Liver (tissue), 9 donors: ENCODE results near the gene SHC1. TPM values are rescaled to one million over a fixed set of nuclear protein-coding genes. Genes with fewer than 3 reads are reported as not detected.

Experiments used
- DNase-seq: peaks from one replicate; pipeline ENCODE4 v3.0.0-alpha.2; 2017; ENCODE audit warnings: low spot score
- H3K27ac ChIP-seq, 2 donors: one replicate each; pipeline ENCODE4 v1.7.0; 2013; ENCODE audit warnings: inconsistent platforms in 2 of 2, low read length in 2 of 2, control low read depth in 1 of 2, low read depth in 1 of 2, mild to moderate bottlenecking in 1 of 2
- H3K27me3 ChIP-seq, 4 donors: one replicate each; pipeline versions ENCODE4 v1.6.1 to v1.7.0; 2013; ENCODE audit warnings: low read length in 3 of 4, inconsistent platforms in 1 of 4, mild to moderate bottlenecking in 1 of 4, moderate library complexity in 1 of 4; ENCODE audit not compliant: control insufficient read depth in 4 of 4, insufficient read depth in 4 of 4
- H3K36me3 ChIP-seq, 4 donors: one replicate each; pipeline versions ENCODE4 v1.6.1 to v1.7.0; 2013; ENCODE audit warnings: low read length in 3 of 4, mild to moderate bottlenecking in 3 of 4, low read depth in 1 of 4, moderate library complexity in 1 of 4; ENCODE audit not compliant: control insufficient read depth in 4 of 4, insufficient read depth in 3 of 4
- H3K4me1 ChIP-seq, 4 donors: one replicate each; pipeline versions ENCODE4 v1.6.1 to v1.7.0; 2013; ENCODE audit warnings: low read length in 3 of 4, mild to moderate bottlenecking in 3 of 4, moderate library complexity in 1 of 4; ENCODE audit not compliant: control insufficient read depth in 4 of 4, insufficient read depth in 4 of 4
- H3K4me3 ChIP-seq, 3 donors: one replicate each; pipeline versions ENCODE4 v1.6.1 to v1.7.0; 2013; ENCODE audit warnings: low read length in 3 of 3, control low read depth in 1 of 3, low read depth in 1 of 3, mild to moderate bottlenecking in 1 of 3
- H3K9ac ChIP-seq, 2 donors: one replicate each; pipeline ENCODE4 v1.7.0; 2013; ENCODE audit warnings: low read length in 2 of 2, mild to moderate bottlenecking in 2 of 2, moderate library complexity in 2 of 2, control low read depth in 1 of 2, low read depth in 1 of 2
- H3K9me3 ChIP-seq, 4 donors: one replicate each; pipeline versions ENCODE4 v1.6.1 to v1.7.0; 2013; ENCODE audit warnings: low read length in 3 of 4; ENCODE audit not compliant: control insufficient read depth in 4 of 4
- EGR1 ChIP-seq, 2 donors: IDR thresholded peaks; 2 replicates each; pipeline ENCODE4 v1.6.1; 2016 to 2018; ENCODE audit warnings: antibody characterized with exemption in 2 of 2, low read depth in 2 of 2
- FOXA1 ChIP-seq: IDR thresholded peaks from 2 replicates; pipeline ENCODE4 v1.6.1; 2016; ENCODE audit warnings: antibody characterized with exemption
- FOXA2 ChIP-seq: IDR thresholded peaks from 2 replicates; pipeline ENCODE4 v1.6.1; 2016; ENCODE audit warnings: antibody characterized with exemption
- GABPA ChIP-seq, 2 donors: IDR thresholded peaks in 1 of 2; conservative IDR thresholded peaks in 1 of 2; 2 replicates each; pipeline ENCODE4 v1.6.1; 2016; ENCODE audit warnings: antibody characterized with exemption in 2 of 2, mild to moderate bottlenecking in 1 of 2, moderate library complexity in 1 of 2
- HNF4A ChIP-seq, 2 donors: conservative IDR thresholded peaks; 2 replicates each; pipeline ENCODE4 v1.6.1; 2016; ENCODE audit warnings: antibody characterized with exemption in 2 of 2, mild to moderate bottlenecking in 2 of 2
- HNF4G ChIP-seq: IDR thresholded peaks from 2 replicates; pipeline ENCODE4 v1.6.1; 2016; ENCODE audit warnings: antibody characterized with exemption
- JUND ChIP-seq, 2 donors: IDR thresholded peaks; 2 replicates each; pipeline ENCODE4 v1.6.1; 2016; ENCODE audit warnings: antibody characterized with exemption in 2 of 2
- NR2F2 ChIP-seq: IDR thresholded peaks from 2 replicates; pipeline ENCODE4 v1.6.1; 2016; ENCODE audit warnings: antibody characterized with exemption
- RAD21 ChIP-seq, 2 donors: IDR thresholded peaks; 2 replicates each; pipeline ENCODE4 v1.6.1; 2016; ENCODE audit warnings: antibody characterized with exemption in 2 of 2, mild to moderate bottlenecking in 2 of 2
- REST ChIP-seq: IDR thresholded peaks from 2 replicates; pipeline ENCODE4 v1.6.1; 2016; ENCODE audit warnings: antibody characterized with exemption, mild to moderate bottlenecking
- RXRA ChIP-seq, 2 donors: IDR thresholded peaks; 2 replicates each; pipeline ENCODE4 v1.6.1; 2017 to 2018; ENCODE audit warnings: antibody characterized with exemption in 2 of 2, mild to moderate bottlenecking in 1 of 2
- TAF1 ChIP-seq: conservative IDR thresholded peaks from 2 replicates; pipeline ENCODE4 v1.6.1; 2016; ENCODE audit warnings: antibody characterized with exemption, mild to moderate bottlenecking
- YY1 ChIP-seq: IDR thresholded peaks from 2 replicates; pipeline ENCODE4 v1.6.1; 2016; ENCODE audit warnings: antibody characterized with exemption, mild to moderate bottlenecking
- ZBTB33 ChIP-seq: IDR thresholded peaks from 2 replicates; pipeline ENCODE4 v1.6.1; 2016; ENCODE audit warnings: antibody characterized with exemption
- WGBS: extraction: QIAGEN DNeasy Blood & Tissue Kit; methylation state at CpG from one replicate; pipeline ENCODE4 v1.1.7; 2013; 5-methylcytosine and 5-hydroxymethylcytosine counted together
- polyA plus RNA-seq, 2 donors: library from polyadenylated mRNA; stranded (reverse) in 1 of 2; unstranded in 1 of 2; fragments of 200-250 nt in 1 of 2; fragments of >200 nt in 1 of 2; fragmentation: Nextera tagmentation in 1 of 2; extraction: Ambion mirVana in 1 of 2; gene quantifications; one replicate each; pipeline versions ENCODE4 v1.2.1 to v1.2.3, GENCODE V29; 2013 to 2015
- total RNA-seq, 2 donors: library from RNA; depleted of rRNA; stranded (reverse); fragments of >200 nt; gene quantifications; one replicate each; pipeline ENCODE4 v1.2.3, GENCODE V29; 2014
- TF ChIP-seq, protein P1 (sequence below): fragments of 150-350 bp; IDR thresholded peaks from 2 replicates; pipeline ENCODE4 v1.5.1; 2017; ENCODE audit warnings: improper control_type of control experiment, low read depth, low read length; ENCODE audit not compliant: missing input control
- donor health status: healthy.
- donor health status: healthy.
- donor health status: healthy.
- donor health status: healthy.
- donor health status: healthy.

The SHC1 gene
- total and polyA plus RNA-seq, 4 donors = 27.2 to 65.5 (median 58.0) TPM

DNA sequence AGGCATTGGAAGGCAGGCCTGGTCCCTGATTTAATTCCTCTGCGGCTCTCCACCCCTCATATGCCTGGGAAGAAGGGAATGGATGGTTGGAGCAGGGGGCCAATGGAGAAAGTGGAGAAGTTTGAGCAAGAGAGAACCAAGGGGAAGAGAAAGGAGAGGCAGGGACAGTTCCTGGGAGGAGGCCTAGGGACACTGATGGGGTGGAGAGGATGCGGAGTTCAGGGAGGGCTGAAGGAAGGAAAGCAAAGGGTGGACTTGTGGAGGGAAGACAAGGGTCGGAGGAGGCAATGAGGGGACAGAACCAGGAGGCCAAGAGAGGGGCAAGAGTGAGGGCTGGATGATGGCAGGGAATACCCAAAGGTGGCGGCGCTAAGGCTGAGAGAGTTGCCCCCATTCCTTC lies 39.2 kb upstream of the SHC1 start:
- no peak for DNase-seq
- no peak overlapping the region for H3K4me3 ChIP-seq
- no peaks in the 10 kb centered on the region for H3K9me3 ChIP-seq
- H3K27me3 ChIP-seq = no peaks in the 10 kb centered on the region
- no peak for TF ChIP-seq HNF4A (conservative IDR thresholded peaks at IDR 0.05)
- TF ChIP-seq RAD21 (IDR thresholded peaks at IDR 0.05) = no peak
- TF ChIP-seq REST = no peak
- no peak for TF ChIP-seq FOXA1
- no peak for TF ChIP-seq GABPA (IDR thresholded peaks at IDR 0.05 in 1 of 2, conservative IDR thresholded peaks at IDR 0.05 in 1 of 2)
- no peak for TF ChIP-seq EGR1 (IDR thresholded peaks at IDR 0.05; ENCODE audit: low read depth in 2 of 2)
- TF ChIP-seq RXRA (IDR thresholded peaks at IDR 0.05) = no peak
- TF ChIP-seq ZBTB33 = no peak
- TF ChIP-seq HNF4G = no peak
- 95% methylated on average over 5 of the region's 5 CpGs for WGBS
- H3K4me1 ChIP-seq = peaks cover 64 to 93% (median 82%) of the 10 kb centered on the region in 4 donors
- no peak overlapping the region for H3K9ac ChIP-seq
- H3K36me3 ChIP-seq = peaks cover 0 to 9% (median 5%) of the 10 kb centered on the region in 4 donors
- H3K27ac ChIP-seq = peak overlapping the region; percentile 11 to 29

DNA sequence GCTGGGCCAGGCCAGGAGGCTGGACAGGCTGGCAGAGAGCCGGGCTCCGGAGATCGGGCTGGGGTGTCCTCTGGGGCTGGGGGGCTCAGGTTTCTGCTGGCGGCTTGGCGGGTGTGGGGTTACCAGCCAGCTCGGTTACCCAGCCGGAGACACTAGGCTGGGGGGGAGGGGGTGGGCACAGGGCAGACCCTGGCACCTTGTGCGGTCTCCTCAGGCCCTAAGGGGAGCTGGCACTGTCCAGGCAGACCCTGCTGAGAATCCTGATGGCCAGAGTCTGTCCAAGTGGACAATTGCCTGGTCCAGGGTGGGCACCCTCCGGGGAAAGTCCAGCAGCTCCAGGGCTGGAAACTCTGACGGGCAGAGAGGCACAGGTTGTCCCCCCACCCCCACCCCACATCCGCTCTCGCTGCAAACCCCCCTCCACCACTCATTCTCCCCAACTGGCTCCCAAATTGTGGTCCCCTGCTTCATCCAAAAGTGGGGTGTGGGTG lies 38.7 kb upstream of the SHC1 start:
- H3K27ac ChIP-seq = peak overlapping the region; percentile 87 to 99
- DNase-seq = no peak
- no peak for TF ChIP-seq RAD21 (IDR thresholded peaks at IDR 0.05)
- TF ChIP-seq NR2F2 = no peak
- TF ChIP-seq YY1 = no peak
- no peak for TF ChIP-seq ZBTB33
- no peak for TF ChIP-seq HNF4G
- no peak for TF ChIP-seq RXRA (IDR thresholded peaks at IDR 0.05)
- no peak for TF ChIP-seq REST
- no peak for TF ChIP-seq FOXA2
- no peak for TF ChIP-seq GABPA (IDR thresholded peaks at IDR 0.05 in 1 of 2, conservative IDR thresholded peaks at IDR 0.05 in 1 of 2)
- TF ChIP-seq TAF1 = no peak
- TF ChIP-seq JUND (IDR thresholded peaks at IDR 0.05) = no peak
- TF ChIP-seq EGR1 (IDR thresholded peaks at IDR 0.05; ENCODE audit: low read depth in 2 of 2) = no peak
- TF ChIP-seq FOXA1 = no peak
- TF ChIP-seq, protein P1, sequence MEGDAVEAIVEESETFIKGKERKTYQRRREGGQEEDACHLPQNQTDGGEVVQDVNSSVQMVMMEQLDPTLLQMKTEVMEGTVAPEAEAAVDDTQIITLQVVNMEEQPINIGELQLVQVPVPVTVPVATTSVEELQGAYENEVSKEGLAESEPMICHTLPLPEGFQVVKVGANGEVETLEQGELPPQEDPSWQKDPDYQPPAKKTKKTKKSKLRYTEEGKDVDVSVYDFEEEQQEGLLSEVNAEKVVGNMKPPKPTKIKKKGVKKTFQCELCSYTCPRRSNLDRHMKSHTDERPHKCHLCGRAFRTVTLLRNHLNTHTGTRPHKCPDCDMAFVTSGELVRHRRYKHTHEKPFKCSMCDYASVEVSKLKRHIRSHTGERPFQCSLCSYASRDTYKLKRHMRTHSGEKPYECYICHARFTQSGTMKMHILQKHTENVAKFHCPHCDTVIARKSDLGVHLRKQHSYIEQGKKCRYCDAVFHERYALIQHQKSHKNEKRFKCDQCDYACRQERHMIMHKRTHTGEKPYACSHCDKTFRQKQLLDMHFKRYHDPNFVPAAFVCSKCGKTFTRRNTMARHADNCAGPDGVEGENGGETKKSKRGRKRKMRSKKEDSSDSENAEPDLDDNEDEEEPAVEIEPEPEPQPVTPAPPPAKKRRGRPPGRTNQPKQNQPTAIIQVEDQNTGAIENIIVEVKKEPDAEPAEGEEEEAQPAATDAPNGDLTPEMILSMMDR = no peak
- H3K4me1 ChIP-seq = peaks cover 64 to 98% (median 85%) of the 10 kb centered on the region in 4 donors
- H3K27me3 ChIP-seq = no peaks in the 10 kb centered on the region
- H3K9me3 ChIP-seq = no peaks in the 10 kb centered on the region
- peaks cover 0 to 4% (median 3%) of the 10 kb centered on the region in 4 donors for H3K36me3 ChIP-seq
- H3K4me3 ChIP-seq = no peak overlapping the region
- no peak overlapping the region for H3K9ac ChIP-seq
- 87% methylated on average over 12 of the region's 12 CpGs for WGBS
